Gastroesophageal sphincter (tissue), 4 donors: ENCODE measurements around the gene CDH11. TPM values are rescaled to one million over a fixed set of nuclear protein-coding genes. Genes with fewer than 3 reads are reported as not detected.

ENCODE experiments used
- ATAC-seq: fragments of 150-250 bp; one replicate; pipeline ENCODE4 v1.9.1; 2016; ENCODE audit warnings: mild to moderate bottlenecking, moderate library complexity
- H3K27ac ChIP-seq, 4 donors: fragments of 200-600 bp; sonication (generic) in 3 of 4; 1 replicate in 3 of 4; 2 replicates in 1 of 4; pipeline ENCODE4 v1.5.1; 2016 to 2019
- H3K27me3 ChIP-seq: fragments of 200-600 bp; sonication (generic); one replicate; pipeline ENCODE4 v1.5.1; 2019
- H3K36me3 ChIP-seq, 2 donors: fragments of 200-600 bp; sonication (generic); one replicate each; pipeline ENCODE4 v1.5.1; 2019; ENCODE audit warnings: control low read depth in 1 of 2
- H3K4me1 ChIP-seq, 3 donors: fragments of 200-600 bp; sonication (generic); 1 replicate in 2 of 3; 2 replicates in 1 of 3; pipeline ENCODE4 v1.5.1; 2016 to 2019; ENCODE audit warnings: control low read depth in 2 of 3
- H3K4me3 ChIP-seq, 2 donors: fragments of 200-600 bp; sonication (generic); one replicate each; pipeline ENCODE4 v1.5.1; 2019; ENCODE audit warnings: mild to moderate bottlenecking in 1 of 2, moderate library complexity in 1 of 2
- H3K9me3 ChIP-seq, 3 donors: fragments of 200-600 bp; sonication (generic); one replicate each; pipeline ENCODE4 v1.5.1; 2017 to 2019; ENCODE audit warnings: control low read depth in 2 of 3
- EP300 ChIP-seq: sonication (generic); formaldehyde crosslinking; IDR thresholded peaks from one replicate; pipeline ENCODE4 v1.6.1; 2017; ENCODE audit warnings: antibody characterized with exemption, mild to moderate bottlenecking
- POLR2A ChIP-seq, 2 donors: fragments of 450-650 bp; IDR thresholded peaks; one replicate each; pipeline ENCODE4 v1.6.1; 2017; ENCODE audit warnings: antibody characterized with exemption in 2 of 2, mild to moderate bottlenecking in 2 of 2, moderate library complexity in 1 of 2
- POLR2AphosphoS5 ChIP-seq: sonication (generic); formaldehyde crosslinking; IDR thresholded peaks from one replicate; pipeline ENCODE4 v1.6.1; 2017; ENCODE audit warnings: antibody characterized with exemption
- WGBS, 2 donors: methylation state at CpG; one replicate each; pipeline ENCODE4 v1.1.5; 2018; ENCODE audit warnings: low coverage in 1 of 2; 5-methylcytosine and 5-hydroxymethylcytosine counted together
- total RNA-seq, 4 donors: library from RNA; depleted of rRNA; stranded (reverse); fragments of >200 nt; gene quantifications; one replicate each; pipeline ENCODE4 v1.1.0, GENCODE V29; 2016
- TF ChIP-seq, protein P1 (sequence below), 4 experiments: fragments of 200-600 bp in 2 of 4; fragments of 450-650 bp in 2 of 4; sonication (generic) in 1 of 4; IDR thresholded peaks; one replicate each; pipeline ENCODE4 v1.5.1; 2017 to 2019; ENCODE audit warnings: antibody characterized with exemption in 4 of 4, mild to moderate bottlenecking in 2 of 4, moderate library complexity in 2 of 4

The CDH11 gene
- total RNA-seq, 4 donors from 2014 or later = 37.4 to 78.9 (median 62.8) TPM

DNA sequence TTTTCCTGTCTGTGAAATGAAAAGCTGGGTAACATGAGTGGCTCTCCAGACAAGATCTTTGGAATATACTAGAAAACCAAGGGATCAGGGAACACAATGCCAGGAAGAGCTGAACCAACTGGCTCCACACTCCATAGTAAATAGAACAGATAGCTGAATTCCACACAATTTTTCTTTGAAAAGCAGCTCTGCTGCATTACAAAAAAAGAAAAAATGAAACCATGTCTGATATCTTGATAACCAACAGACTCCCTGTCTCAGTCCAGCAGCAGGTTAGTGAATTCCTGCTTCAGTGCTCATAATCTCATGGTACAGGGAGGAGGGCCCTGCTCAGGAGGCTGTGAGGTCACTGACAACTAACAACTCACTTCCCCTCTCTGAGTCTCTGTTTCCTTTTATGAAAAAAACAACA lies 97.1 kb downstream of the CDH11 start:
- Histone ChIP-seq H3K27me3 (no peaks in the 10 kb centered on the region), H3K4me3 (no peak overlapping the region), H3K27ac (no peak overlapping the region), H3K9me3 (no peaks in the 10 kb centered on the region), H3K36me3 (no peaks in the 10 kb centered on the region), H3K4me1 (no peaks in the 10 kb centered on the region)
- ATAC-seq = no peak
- TF ChIP-seq POLR2A (IDR thresholded peaks at IDR 0.05) (no peak), EP300 (no peak), POLR2AphosphoS5 (no peak)
- TF ChIP-seq, protein P1, sequence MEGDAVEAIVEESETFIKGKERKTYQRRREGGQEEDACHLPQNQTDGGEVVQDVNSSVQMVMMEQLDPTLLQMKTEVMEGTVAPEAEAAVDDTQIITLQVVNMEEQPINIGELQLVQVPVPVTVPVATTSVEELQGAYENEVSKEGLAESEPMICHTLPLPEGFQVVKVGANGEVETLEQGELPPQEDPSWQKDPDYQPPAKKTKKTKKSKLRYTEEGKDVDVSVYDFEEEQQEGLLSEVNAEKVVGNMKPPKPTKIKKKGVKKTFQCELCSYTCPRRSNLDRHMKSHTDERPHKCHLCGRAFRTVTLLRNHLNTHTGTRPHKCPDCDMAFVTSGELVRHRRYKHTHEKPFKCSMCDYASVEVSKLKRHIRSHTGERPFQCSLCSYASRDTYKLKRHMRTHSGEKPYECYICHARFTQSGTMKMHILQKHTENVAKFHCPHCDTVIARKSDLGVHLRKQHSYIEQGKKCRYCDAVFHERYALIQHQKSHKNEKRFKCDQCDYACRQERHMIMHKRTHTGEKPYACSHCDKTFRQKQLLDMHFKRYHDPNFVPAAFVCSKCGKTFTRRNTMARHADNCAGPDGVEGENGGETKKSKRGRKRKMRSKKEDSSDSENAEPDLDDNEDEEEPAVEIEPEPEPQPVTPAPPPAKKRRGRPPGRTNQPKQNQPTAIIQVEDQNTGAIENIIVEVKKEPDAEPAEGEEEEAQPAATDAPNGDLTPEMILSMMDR (IDR thresholded peaks at IDR 0.05) = no peak

DNA sequence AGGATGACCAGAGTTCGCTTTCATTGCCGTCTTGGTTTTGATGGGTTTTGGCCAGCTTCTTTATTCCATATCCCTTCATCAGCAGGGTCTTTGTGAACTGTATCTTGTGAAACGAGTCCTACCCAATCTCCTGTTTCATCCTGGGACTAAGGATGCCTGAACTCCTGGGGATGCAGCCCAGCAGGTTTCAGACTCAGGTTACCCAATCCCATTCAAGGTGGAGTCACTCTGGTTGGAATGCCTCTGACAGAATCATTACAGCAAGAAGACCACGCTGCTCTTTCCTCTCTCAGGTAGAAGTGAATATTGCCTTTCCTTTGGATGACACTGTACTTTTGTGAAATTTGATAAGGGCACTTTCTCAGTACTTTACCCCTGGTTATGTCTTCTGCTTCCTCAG lies 98.1 kb downstream of the CDH11 start:
- no peak for ATAC-seq
- WGBS, 2 donors = 77 to 100% methylated on average over 2 to 3 of the region's 4 CpGs

DNA sequence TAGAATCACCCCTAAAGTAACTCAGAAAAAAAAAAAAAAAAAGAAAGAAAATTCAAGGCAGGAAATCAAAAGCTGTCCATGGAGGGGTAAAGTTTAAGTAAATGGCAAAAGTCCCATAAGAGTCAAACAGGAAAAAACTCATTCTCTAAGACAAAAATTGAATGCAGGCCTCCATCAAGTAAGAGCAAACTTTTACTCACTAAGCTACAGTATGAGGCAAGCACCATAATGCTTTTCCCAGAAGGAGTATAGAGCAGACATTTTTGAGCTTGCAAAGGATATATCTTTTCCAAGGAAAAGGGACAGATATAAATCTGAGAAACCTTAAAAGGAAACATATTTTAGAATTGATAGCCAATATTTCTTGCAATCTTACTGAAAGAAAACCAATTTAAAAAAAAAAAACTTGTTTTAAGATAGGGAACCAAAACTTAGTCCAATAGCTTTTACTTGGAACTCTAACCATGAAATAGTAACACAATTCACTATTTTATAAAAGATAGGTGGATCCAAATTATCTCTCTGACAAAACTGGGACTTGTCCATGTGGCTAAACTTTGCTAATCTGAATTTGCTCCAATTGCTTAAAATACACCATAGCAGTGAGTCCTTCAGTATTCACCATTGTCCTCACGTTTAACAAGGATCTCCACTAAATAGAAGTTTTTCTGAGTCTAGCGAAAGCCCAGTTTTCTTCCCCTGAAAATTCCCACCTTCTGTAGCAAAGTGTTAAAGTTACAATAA lies 99.8 kb downstream of the CDH11 start:
- H3K27me3 ChIP-seq = no peaks in the 10 kb centered on the region
- no peak overlapping the region for H3K4me3 ChIP-seq
- H3K4me1 ChIP-seq = no peaks in the 10 kb centered on the region
- 73 to 86% methylated on average over 2 of the region's 2 CpGs for WGBS, 2 donors
- no peak for ATAC-seq
- H3K27ac ChIP-seq = no peak overlapping the region
- no peak for TF ChIP-seq POLR2AphosphoS5
- TF ChIP-seq, protein P1 (IDR thresholded peaks at IDR 0.05) = no peak
- TF ChIP-seq EP300 = no peak
- no peak for TF ChIP-seq POLR2A (IDR thresholded peaks at IDR 0.05)
- no peaks in the 10 kb centered on the region for H3K36me3 ChIP-seq
- H3K9me3 ChIP-seq = no peaks in the 10 kb centered on the region

More for the DNA sequence above, 98.1 kb downstream of the CDH11 start:
- H3K4me3 ChIP-seq = no peak overlapping the region
- H3K36me3 ChIP-seq = no peaks in the 10 kb centered on the region
- no peak overlapping the region for H3K27ac ChIP-seq
- H3K4me1 ChIP-seq = no peaks in the 10 kb centered on the region
- TF ChIP-seq, protein P1 (IDR thresholded peaks at IDR 0.05) = no peak
- no peak for TF ChIP-seq EP300
- TF ChIP-seq POLR2A (IDR thresholded peaks at IDR 0.05) = no peak
- no peak for TF ChIP-seq POLR2AphosphoS5
- H3K9me3 ChIP-seq = no peaks in the 10 kb centered on the region
- H3K27me3 ChIP-seq = no peaks in the 10 kb centered on the region

DNA sequence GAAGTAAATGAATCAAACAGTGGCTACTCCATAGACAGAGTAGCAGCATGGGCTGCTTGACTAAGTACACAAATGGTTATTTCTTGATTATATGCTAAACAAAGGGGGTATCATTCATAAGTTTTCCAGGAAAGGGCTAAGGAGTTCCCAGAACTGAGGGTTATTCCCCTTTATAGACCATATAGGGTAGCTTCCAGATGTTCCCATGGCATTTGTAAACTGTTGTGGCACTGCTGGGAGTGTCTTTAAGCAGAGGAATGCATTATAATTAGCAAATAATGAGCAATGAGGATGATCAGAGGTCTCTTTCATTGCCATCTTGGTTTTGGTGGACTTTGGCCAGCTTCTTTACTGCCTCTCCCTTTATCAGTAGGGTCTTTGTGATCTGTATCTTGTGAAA lies 105.1 kb downstream of the CDH11 start:
- TF ChIP-seq EP300 (no peak), POLR2A (IDR thresholded peaks at IDR 0.05) (no peak), POLR2AphosphoS5 (no peak)
- TF ChIP-seq, protein P1 (IDR thresholded peaks at IDR 0.05) = no peak
- Histone ChIP-seq H3K36me3 (no peaks in the 10 kb centered on the region), H3K4me3 (no peak overlapping the region), H3K27me3 (no peaks in the 10 kb centered on the region), H3K4me1 (peaks cover 0 to 11% (median 0%) of the 10 kb centered on the region in 3 donors), H3K27ac (no peak overlapping the region), H3K9me3 (no peaks in the 10 kb centered on the region)
- ATAC-seq = no peak

DNA sequence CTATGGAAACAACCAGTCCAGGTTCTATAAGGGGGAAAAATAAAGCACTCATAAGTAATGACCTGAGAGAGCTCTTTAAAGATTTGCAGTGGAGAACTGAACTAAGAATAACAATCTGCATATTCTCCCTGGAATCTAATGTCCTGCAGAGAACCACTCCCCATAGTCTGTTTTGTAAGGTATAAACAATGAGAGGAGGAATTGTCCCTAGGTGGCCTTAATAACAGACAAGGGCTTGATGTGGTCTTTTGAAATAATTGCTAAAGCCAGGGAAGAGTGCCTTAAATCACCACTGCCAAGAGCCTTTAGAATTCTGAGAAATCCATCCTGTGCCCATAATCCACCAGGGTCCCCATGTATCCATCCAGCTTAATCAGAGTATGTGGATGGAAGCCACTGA lies 106.3 kb downstream of the CDH11 start:
- no peak for ATAC-seq
- Histone ChIP-seq H3K4me1 (peaks cover 0 to 11% (median 0%) of the 10 kb centered on the region in 3 donors), H3K4me3 (no peak overlapping the region), H3K27ac (no peak overlapping the region), H3K36me3 (no peaks in the 10 kb centered on the region), H3K9me3 (no peaks in the 10 kb centered on the region), H3K27me3 (no peaks in the 10 kb centered on the region)
- TF ChIP-seq EP300 (no peak), POLR2AphosphoS5 (no peak), POLR2A (IDR thresholded peaks at IDR 0.05) (no peak)
- TF ChIP-seq, protein P1 (IDR thresholded peaks at IDR 0.05) = no peak
